ENCODE results near the gene INPP5E. TPM values are rescaled to one million over a fixed set of nuclear protein-coding genes. Genes with fewer than 3 reads are reported as not detected.

INPP5E gene
- total RNA-seq, 4 donors from 2014 or later: 10.2 to 21.3 (median 13.4) TPM

GRCh38 chr9:136392538-136393449 lies 46.9 kb downstream of the INPP5E start:
- H3K4me3 ChIP-seq (replicated peaks in 1 of 3): no peak overlapping the region
- WGBS, 2 donors: 75 to 81% methylated on average over 10 to 12 of the region's 21 CpGs
- H3K27ac ChIP-seq: no peak overlapping the region
- no peaks in the 10 kb centered on the region for H3K4me1 ChIP-seq
- no peaks in the 10 kb centered on the region for H3K9me3 ChIP-seq
- TF ChIP-seq POLR2A (IDR thresholded peaks at IDR 0.05): no peak
- TF ChIP-seq CTCF (IDR thresholded peaks at IDR 0.05): no peak
- intact Hi-C loops (cut with DNase I): no loop called here
- no peak for DNase-seq
- H3K27me3 ChIP-seq: no peaks in the 10 kb centered on the region
- H3K36me3 ChIP-seq: peaks cover 23 to 66% of the 10 kb centered on the region in 2 donors

- H3K36me3 ChIP-seq: peaks cover 31 to 72% of the 10 kb centered on the region in 2 donors
- no peak for TF ChIP-seq POLR2A (IDR thresholded peaks at IDR 0.05)
- TF ChIP-seq CTCF (IDR thresholded peaks at IDR 0.05): no peak
- no peak for DNase-seq
These were observed 47.7 kb downstream of the INPP5E start for GRCh38 chr9:136391737-136392537.

GRCh38 chr9:136389396-136389795 lies 50.2 kb downstream of the INPP5E start:
- Histone ChIP-seq H3K9me3 (no peaks in the 10 kb centered on the region), H3K36me3 (peaks cover 25 to 62% of the 10 kb centered on the region in 2 donors), H3K27me3 (no peaks in the 10 kb centered on the region), H3K4me1 (no peaks in the 10 kb centered on the region), H3K4me3 (replicated peaks in 1 of 3) (no peak overlapping the region), H3K27ac (no peak overlapping the region)
- TF ChIP-seq CTCF (IDR thresholded peaks at IDR 0.05): no peak
- TF ChIP-seq POLR2A (IDR thresholded peaks at IDR 0.05): no peak
- intact Hi-C loops (cut with DNase I): no loop called here
- DNase-seq: no peak
- 90 to 91% methylated on average over 7 to 9 of the region's 14 CpGs for WGBS, 2 donors

More at GRCh38 chr9:136391737-136392537, 47.7 kb downstream of the INPP5E start:
- intact Hi-C loops (cut with DNase I): no loop called here
- H3K4me3 ChIP-seq (replicated peaks in 1 of 3): no peak overlapping the region
- 86 to 94% methylated on average over 23 to 24 of the region's 28 CpGs for WGBS, 2 donors
- H3K9me3 ChIP-seq: no peaks in the 10 kb centered on the region
- no peaks in the 10 kb centered on the region for H3K4me1 ChIP-seq
- no peak overlapping the region for H3K27ac ChIP-seq
- no peaks in the 10 kb centered on the region for H3K27me3 ChIP-seq

GRCh38 chr9:136387217-136387616 lies 52.4 kb downstream of the INPP5E start:
- Histone ChIP-seq H3K9me3 (no peaks in the 10 kb centered on the region), H3K4me3 (replicated peaks in 1 of 3) (no peak overlapping the region), H3K4me1 (no peaks in the 10 kb centered on the region), H3K27ac (no peak overlapping the region), H3K36me3 (peaks cover 24 to 61% of the 10 kb centered on the region in 2 donors), H3K27me3 (no peaks in the 10 kb centered on the region)
- no peak for DNase-seq
- TF ChIP-seq POLR2A (IDR thresholded peaks at IDR 0.05): no peak
- TF ChIP-seq CTCF (IDR thresholded peaks at IDR 0.05): no peak
- 94 to 100% methylated on average over 4 to 13 of the region's 19 CpGs for WGBS, 2 donors
- intact Hi-C loops (cut with DNase I): no loop called here
